ENCODE results near the gene DNM2.

- TF ChIP-seq SUZ12 (IDR thresholded peaks at IDR 0.05; ENCODE audit: extremely low read depth, insufficient read depth, insufficient read length) = no peak
- no peak for TF ChIP-seq ZNF274 (IDR thresholded peaks at IDR 0.05; ENCODE audit: low read depth, low read length)
Observed at GRCh38 chr19:10766049-10766623, 48.3 kb downstream of the DNM2 start.
